HG03521 (cell line): Measurements from ENCODE around the gene KIAA0825.

Source experiments
- ATAC-seq: cut with Tn5 transposase; IDR thresholded peaks from one replicate; pipeline ENCODE4 v1.9.1; 2021; ENCODE audit warnings: mild to moderate bottlenecking, moderate library complexity; ENCODE audit not compliant: unreplicated experiment

The KIAA0825 gene

DNA sequence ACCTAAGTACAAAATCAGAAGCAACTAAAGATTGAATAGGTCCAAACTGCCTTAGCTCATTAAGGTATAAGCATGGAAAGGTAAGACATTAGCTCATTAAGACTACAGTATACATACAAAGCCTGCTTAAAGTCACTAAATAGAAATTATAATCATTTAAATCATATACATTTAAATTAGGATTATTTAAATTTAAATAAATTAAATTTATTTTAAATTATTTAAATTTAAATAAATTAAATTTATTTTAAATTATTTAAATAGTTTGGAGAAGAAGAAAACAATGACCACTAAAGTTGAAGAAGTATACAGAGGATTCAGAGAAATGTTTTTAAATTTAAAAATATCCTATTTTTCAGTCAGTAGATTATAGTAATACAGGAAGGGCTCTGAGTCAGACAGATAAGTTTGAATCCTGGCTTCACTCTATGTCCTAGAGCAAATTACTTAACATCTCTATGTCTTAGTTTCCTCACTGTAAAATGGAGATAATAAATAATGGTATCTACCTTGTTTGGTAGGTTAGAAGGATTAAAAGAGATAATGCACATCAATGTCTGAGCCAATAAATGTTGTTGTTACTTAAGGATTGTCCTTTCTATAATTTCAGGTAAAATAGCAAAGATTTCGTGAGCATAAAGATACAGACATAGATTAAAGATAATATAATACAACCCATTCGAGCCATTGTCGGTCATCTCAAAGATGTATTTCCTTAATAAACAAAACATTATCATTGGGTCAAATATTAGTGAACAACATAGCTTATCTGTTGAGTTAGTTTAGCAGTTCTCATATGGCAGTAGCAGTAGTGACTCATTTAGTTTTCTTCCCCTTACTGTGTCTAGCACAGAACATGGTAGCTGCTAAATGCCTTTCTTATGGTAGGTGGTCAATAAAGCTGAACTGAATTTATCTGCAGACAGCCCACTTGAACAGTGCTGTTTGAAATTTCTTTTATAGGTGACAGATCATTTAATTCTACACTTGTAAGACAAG, 100.6 kb downstream of the KIAA0825 start:
- no peak for ATAC-seq

DNA sequence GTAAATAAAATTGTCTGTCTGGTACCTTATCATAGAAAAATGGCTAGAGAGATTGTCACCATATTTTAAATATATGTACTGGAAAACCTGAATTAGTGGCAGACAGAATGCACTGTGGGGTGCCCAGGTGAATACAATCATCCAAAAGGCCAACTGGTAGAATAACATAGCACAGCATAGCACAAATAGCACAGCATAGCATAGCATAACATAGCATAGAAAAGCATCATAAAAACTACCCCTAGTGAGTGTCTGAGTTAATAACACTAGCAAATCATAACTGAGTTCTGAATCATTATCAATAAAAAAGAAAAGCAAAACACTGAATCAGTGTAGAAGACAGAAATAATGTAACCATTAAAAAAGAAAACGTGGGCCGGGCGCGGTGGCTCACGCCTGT, 102.3 kb downstream of the KIAA0825 start:
- no peak for ATAC-seq

DNA sequence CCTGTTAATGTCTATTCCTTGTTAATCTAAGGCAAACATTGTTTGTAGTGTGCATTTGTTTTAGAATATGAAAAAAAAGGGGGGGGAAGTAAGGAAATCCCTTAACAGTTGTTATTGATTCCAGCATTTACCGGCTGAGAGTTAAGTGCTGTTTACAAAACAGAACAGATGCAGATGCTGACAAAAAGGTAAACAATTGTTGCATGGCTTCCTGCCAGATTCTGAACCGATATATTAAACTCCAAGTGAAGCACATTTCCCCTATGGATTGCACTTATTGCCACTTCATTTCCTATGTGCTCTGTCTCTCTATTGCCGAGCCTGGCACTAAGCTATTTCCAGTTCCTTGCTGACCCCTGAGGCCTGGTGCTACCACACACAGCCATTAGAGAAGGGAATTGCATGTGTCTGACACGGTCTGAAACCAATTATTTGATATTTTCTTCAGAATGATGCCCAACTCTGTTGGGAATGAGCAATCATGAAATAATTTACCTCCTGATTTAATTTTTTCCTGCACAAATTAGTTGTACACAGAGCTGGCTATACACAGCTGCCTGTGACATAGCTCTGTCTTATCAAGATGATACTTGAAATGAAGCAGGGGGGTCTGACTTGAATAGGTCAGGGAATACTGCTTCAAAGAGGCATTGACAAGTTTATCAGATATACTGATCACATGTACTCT, 109.8 kb downstream of the KIAA0825 start:
- ATAC-seq: no peak

DNA sequence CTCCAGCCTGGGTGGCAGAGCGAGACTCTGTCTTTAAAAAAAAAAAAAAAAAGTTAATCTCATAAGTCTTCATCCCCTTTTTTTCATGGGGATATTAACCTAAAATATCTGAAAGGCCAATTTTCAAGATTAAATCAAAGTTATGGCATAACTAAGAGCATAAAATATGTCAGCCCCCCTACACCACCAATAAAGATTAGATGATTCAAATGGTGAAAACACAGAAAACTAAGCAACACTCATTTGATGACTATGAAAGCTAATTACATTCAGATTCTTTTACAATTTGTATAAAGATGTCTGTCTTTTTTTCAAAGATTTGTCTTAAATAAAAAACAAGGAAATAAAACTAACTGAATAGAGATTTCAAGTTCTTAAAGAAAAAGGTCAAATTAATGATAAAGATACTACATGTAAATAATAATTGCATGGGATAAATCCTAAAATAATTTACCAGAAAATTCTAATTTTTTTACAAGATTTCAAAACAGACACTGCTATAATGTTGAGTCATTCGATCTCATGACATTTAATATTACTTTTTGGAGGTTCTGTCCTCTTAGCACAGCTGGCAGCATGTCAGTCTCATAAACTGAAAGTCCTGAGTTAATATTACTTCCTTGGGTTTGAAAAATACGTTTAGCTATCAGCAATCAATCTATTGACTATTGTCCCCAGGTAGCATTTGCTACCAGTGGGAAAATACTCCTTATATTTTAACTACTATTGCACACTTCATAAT, 112.9 kb downstream of the KIAA0825 start:
- ATAC-seq: no peak

DNA sequence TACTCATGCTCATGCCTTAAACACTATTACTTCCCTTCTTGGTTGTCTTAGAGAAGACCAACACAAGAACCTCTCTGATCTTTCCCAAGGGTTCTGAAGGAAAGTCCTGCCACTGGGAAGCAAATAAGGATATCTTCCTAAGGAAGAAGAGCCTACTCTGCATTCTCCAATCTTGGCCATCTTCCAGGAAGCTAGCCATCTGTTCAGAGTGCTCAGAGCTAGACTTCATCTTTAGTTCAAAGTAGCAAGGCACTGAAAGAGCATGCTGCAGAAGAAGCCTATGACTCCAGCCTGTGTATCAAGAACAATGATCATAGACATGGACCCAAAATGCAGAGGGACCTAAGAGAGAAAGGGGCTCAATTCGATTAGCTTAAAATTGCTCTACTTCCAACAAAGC, 114.7 kb downstream of the KIAA0825 start:
- ATAC-seq: no peak

DNA sequence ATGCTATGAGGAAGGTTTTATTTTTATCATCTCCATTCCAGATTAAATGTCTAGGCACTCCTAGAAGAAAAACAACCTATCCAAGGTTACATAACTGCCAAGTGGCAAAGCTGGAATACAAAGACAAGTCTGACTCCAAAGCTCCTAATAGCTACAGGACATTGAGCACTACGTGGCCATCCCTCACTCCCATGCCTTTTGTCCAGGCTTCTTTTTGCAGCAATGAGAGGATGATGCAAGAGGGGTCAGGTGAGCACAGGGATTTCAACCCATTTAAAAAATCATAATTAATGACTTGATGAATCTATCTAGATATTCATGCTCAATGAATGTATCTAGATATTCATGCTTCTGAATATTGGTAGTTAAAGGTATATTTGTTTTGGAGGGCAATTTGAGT, 117.0 kb downstream of the KIAA0825 start:
- no peak for ATAC-seq

DNA sequence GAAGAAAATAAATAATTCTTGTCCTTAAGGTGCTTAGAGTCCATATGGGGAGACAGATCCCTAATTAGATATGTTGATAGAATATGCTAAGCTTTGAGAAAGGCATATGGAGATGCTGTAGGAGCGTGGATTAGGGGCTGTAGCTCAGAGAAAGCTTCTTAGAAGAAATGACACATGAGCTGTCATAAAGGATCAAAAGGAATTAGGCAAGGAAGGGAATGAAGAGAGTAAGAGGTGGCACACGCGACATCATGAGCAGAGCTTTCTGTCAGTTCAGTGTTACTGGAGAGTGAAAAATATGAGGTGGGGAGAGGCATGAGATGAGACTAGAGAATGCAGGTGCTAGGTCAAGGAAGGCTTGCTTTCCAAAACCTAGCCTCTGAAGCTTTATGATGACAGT, 118.6 kb downstream of the KIAA0825 start:
- no peak for ATAC-seq

DNA sequence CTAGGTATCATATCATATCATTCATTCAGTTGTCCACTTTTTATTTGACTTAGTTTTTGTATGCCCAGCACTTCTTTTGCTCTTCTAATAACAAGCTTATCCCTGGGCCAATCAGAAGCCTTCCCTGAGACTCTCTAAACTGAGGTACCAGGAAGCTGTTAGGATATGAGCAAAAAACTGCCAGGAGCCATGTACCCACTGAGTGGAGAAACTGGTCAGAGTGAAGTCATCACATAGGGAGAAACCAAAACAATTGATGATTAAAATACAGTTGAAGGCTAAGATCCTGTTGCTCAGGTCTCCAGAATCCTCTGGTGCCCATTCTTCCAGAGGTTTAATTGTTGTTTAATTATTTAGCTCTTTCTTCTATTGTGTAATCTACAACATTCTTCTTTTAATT, 120.2 kb downstream of the KIAA0825 start:
- no peak for ATAC-seq

DNA sequence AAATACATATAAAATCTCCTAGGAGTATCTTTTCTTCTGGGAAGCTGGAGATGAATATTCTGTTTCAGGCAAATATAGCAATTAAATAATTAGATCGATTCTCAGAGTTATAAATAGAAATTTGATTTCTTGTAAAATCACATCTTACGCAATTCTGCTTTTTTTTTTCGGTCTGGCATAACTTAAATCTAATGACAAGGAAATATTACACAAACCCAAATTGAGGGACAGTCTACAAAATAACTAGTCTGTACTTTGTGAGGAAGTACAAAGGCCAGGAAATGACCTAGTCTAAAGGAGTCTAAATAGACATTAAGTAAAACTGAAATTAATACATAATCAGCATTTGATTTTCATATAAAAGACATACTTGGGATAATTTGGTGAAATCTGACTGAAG, 133.3 kb downstream of the KIAA0825 start:
- ATAC-seq: no peak

DNA sequence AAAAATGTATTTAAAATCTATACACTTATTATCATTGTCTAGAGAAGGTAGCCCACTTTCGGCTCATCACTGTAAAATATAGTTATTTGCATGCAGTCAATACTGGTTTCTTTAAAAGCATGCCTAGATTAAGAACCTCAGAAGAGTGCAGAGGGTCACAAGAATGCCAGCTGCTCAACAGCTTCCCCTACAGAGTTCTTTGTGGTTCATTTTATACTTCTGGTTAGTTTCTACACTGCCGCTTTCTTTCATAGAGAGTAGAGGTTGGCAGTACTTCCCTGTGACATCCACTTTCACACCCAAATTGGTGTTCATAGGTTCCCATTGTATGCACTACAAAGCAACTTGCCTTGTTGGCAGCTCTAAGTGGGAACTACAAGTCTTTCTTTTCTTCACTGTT, 137.3 kb downstream of the KIAA0825 start:
- ATAC-seq: no peak

DNA sequence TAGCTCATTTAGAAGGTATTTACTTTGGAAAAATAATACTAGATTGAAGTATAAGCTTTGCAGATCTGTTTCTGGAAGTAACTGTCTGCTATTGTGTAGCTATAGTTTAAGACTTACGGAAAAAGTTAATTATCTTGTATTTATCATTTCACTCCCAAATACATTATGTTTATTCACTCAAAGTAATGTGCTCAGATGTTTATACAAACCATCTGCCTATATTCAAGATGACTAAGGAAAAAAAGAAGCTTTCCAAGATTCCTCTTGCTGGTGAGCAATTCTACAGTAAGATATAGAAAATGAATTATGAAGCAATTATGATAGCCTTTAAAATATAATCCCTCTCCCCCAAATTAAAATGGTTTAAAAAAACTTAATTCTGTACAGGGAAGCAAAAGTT, 137.9 kb downstream of the KIAA0825 start:
- ATAC-seq: no peak

DNA sequence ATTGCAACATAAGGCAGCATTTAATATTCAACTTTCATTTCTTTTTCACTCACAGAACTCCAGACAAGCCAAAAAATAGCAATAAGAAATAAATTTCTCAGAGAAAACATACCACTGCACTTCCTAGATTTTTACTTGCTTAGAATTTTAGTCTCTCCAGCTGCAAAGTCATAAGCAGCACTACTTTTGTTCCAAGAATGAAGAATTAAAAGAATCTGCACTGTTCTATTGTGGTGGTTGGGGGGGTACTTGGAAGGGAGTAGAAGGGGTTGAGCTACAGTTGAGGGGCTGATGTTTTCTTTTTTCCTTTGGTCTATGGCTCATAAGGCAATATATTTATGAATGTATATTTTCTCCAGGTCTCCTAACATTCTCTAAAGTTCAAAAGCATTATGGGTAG, 144.5 kb downstream of the KIAA0825 start:
- ATAC-seq: no peak

DNA sequence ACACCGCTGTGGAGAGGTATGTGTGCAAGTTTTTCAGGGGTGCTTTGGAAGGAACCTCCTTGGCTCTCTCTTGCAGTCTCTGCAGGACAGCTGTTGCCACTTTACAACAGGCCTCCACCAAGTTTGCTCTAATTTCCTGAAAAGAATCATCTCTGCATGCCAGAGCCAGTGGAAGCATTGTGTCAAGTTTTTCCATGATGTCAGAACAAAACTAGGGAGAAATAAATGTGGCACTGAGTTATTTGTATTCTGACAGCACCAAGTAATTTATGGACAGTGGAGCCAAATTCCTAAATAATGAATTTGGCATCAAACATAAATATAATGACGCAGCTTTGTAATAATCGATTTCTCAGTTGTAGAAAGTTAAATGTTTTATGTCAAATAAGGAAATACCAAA, 146.9 kb downstream of the KIAA0825 start:
- no peak for ATAC-seq

DNA sequence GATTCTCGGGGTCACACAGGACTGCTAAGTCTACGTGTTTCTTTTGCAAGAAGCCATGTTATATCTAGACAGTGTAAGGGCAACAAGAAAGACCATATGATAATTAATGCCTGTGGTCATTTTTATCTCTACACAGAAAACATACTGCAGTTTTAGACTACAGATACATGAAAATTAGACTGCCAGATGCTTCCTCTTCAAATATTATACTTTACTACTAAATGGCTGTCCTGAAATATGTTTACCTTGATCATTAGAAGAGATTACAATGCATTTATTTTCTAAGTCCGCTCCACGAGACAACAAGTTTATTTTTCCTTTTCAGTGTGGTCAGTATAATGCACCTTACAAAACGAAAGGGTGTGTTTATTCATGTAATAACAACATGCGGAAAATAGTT, 147.6 kb downstream of the KIAA0825 start:
- ATAC-seq: no peak

DNA sequence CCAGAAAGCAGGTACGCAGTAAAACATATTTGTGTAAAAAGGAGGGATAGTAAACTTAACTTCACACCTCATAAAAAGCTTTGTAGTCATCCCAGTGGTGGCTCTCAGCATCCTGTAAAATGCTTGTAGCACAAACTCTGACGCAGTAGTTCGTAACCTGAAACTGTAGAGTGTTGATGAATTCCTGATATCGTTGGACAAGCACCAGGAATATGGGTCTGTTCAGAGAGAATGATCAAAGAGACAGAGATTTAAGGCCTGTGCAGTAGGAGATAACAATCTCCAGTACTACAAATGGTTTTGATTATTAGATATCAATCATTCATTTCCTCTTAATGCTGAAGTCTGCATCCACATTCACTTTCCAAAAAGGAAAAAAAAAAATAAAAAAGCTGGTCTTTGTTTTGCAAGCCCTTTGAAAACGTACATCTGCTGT, 148.5 kb downstream of the KIAA0825 start:
- ATAC-seq: no peak

DNA sequence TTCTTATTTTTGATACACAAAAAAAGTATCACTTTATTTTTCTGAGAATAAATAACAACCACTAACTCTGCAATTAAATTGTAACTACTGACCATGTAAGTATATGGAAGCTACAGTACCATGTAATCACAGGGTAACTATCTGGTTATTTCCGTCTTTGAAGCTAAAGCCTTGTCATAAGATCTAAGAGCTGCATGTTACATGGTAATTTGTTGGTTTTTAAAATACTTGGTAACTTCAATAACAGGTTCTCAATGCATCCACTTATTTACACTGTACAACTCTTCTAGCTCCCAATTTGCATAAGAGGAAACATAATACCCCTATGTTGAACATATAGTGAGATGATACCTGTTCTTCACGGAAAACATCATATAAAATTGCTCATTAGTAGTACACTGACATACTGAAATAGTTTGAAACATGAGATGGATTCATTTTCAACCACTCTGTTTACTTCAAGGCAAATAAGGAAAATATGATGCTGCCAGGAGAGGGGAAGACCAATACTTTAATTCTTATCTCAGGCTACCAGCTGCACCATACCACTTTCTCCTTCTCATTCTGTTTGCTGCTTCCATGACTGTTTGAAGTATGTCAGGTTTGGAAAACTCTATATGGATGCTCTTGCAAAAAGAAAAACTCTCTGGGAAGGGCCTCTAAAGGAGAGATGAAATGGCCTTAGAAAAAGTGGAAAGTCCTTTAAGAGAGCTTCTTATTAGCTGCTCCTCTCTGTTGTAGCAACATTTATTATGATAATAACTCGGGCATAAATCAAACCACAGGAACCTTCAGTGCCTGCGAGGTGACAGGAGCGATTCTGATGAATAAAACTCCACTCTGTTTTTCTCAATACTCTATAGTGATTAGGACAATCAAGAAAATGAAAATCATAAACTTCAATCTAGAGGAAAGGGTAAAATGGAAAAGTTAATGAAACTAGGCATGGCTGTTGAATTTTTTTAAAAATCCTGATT, 150.2 kb downstream of the KIAA0825 start:
- no peak for ATAC-seq

DNA sequence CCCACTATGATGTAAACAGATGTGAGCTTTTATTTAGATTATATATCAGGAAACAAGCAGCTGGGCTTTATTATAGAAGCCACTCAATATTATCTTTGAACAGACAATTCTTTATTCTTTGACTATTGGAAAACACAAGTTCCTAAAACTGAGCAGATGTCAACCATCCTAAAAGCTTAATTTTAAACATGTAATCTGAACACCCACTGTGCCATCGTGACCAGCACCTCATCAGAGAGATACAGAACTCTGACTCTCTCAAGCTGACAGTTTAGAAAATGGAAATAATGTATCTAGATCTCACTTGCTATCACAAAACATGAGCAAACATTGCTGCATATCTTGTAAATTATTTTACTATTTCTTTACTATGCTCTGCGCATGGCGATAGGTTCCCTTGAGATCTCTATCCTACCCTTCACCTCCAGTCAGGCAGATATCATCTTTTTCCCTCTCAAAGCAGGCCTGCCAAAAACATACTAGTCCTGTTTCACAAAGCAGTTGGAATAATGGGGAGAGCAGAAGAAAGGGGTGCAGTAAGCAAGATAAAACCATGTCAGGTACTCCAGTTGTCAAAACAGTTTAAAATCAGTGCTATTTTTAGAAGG, 151.0 kb downstream of the KIAA0825 start:
- ATAC-seq: no peak

DNA sequence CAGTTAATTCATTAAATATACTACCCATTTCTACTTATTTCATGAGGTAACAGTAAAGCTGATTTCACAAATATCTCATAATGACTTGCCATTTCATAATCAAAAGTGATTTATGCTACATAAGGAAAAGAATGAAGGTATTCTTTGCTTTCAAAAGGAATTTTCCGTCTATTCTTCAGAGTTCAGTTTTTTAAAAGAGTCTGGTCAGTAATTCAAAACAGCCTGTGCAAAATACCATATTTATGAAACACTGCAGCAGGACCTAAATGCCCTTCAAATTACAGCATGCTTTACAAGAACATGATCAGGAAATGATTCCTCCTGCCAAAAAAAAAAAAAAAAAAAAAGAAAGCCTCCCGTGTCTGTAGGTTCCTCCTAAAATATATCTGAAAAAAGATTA, 154.7 kb downstream of the KIAA0825 start:
- no peak for ATAC-seq

DNA sequence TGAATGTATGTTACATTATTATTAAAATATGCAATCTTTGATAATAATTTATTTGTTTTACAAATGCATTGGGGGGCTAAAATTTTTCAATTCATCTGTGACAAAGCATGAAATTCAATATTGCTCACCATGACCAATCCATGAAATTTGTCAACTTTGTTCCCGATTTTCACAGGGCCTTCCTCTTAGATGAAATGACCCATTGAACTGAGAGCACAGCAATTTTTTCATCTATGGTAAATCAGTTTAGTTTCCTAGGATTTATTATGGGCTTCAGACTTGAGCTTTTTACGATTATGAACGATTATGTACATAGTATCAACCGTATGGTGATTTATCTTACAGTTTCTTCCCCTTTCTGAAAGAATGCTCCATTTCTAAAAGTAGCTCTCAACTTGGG, 157.3 kb downstream of the KIAA0825 start:
- no peak for ATAC-seq

DNA sequence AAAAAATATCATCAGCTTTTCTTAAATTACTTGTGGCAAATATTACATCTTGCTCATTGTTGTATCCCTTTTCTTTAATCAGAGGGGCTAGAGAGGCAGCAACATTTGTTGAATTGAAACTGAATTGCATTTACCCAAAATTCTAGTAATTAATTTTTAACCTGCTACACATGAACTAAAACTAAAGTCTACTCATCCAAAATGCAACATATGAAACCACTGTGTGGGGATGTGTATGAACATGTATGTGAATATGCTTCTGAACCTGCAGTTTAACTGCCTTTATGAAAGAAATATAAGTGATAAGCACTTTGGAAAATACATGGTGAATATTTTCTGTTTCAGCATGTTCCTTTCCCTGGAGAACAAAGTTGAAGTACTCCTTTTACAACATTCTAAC, 158.5 kb downstream of the KIAA0825 start:
- ATAC-seq: no peak
